Measurements from ENCODE around the gene IFT80. TPM values are rescaled to one million over a fixed set of nuclear protein-coding genes. Genes with fewer than 3 reads are reported as not detected.

Gene IFT80
- total and polyA plus RNA-seq, 10 of the 15 experiments (the other 5 are each of a cell fraction or from before 2014, with no cell fraction given) = 6.5 to 21.5 (median 14.1) TPM

DNA sequence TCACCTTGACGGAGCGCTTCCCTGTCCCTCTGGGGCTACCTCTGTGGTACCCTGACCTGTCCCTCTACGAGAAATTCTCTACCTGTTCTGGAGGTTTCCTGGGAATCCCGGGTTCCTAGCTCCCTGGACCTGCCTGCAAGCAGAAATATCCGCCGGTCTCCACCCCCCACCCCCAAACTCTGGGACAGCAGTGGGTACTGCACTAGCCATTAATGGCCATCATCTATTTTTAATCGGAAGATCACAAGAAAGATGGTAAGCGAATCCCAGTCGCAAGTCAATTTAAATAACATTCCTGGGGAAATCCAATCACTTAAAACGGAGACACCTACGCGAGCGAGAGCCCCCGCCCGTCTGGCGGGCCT is 174.2 kb downstream of the IFT80 start:
- ChIA-PET CTCF (no interaction called here), SMC1A (ENCODE audit: uncharacterized antibody, unreplicated experiment) (no interaction called here), RAD21 (ENCODE audit: unreplicated experiment) (no interaction called here), POLR2A (no interaction called here)
- Histone ChIP-seq H3K27ac (ENCODE audit: control insufficient read depth, insufficient read depth) (no peak overlapping the region), H4K20me1 (ENCODE audit: control insufficient read depth, insufficient read depth) (no peaks in the 10 kb centered on the region), H3K9me3 (replicated peaks; ENCODE audit: control insufficient read depth, insufficient read depth, low read length) (no peaks in the 10 kb centered on the region), H3K4me1 (ENCODE audit: control insufficient read depth, insufficient read depth, low read length) (peaks cover 7% of the 10 kb centered on the region; the same call in 1 of the 2 replicates), H3K27me3 (replicated peaks in 1 of 2; ENCODE audit: control insufficient read depth in 2 of 2, insufficient read depth in 2 of 2, low read length in 1 of 2) (peaks cover 7 to 27% of the 10 kb centered on the region in 2 experiments), H3K79me2 (ENCODE audit: control insufficient read depth, insufficient read depth, low read length) (no peaks in the 10 kb centered on the region), H3K36me3 (ENCODE audit: control insufficient read depth in 2 of 2, insufficient read depth in 2 of 2, low read length in 1 of 2) (no peaks in the 10 kb centered on the region), H3K4me3 (peak overlapping the region; percentile 61), H3K4me2 (ENCODE audit: control insufficient read depth, insufficient read depth) (peak overlapping the region; percentile 89; the same call in 1 of the 2 replicates), H2AFZ (ENCODE audit: control insufficient read depth, low read depth, low read length) (no peak overlapping the region), H3K9ac (ENCODE audit: control insufficient read depth, insufficient read depth, low read length) (no peak overlapping the region)
- WGBS (ENCODE audit: insufficient coverage, insufficient replicate concordance, low lambda C conversion rate, missing lambda C conversion rate) = 17% methylated on average over 16 of the region's 16 CpGs
- in situ Hi-C loops (cut with MboI) (no loop called here), intact Hi-C loops (cut with micrococcal nuclease; ENCODE audit: unreplicated experiment) (loop anchor here (10.0 kb wide), 1 partner anchor 340 kb away; no protein-coding TSS in a partner anchor)
- BruUV-seq (replicated peaks) = no TSS peak
- ATAC-seq (no peak), DNase-seq (ENCODE audit: low read depth, low spot score) (no peak), FAIRE-seq (no peak)
- TF ChIP-seq, protein P1, sequence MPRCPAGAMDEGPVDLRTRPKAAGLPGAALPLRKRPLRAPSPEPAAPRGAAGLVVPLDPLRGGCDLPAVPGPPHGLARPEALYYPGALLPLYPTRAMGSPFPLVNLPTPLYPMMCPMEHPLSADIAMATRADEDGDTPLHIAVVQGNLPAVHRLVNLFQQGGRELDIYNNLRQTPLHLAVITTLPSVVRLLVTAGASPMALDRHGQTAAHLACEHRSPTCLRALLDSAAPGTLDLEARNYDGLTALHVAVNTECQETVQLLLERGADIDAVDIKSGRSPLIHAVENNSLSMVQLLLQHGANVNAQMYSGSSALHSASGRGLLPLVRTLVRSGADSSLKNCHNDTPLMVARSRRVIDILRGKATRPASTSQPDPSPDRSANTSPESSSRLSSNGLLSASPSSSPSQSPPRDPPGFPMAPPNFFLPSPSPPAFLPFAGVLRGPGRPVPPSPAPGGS (IDR thresholded peaks at IDR 0.05; ENCODE audit: borderline replicate concordance, insufficient read depth, low read depth, low read length, poor library complexity, severe bottlenecking) = no peak
- TF ChIP-seq SUZ12 (IDR thresholded peaks at IDR 0.05; ENCODE audit: unreplicated experiment) (no peak), ZZZ3 (IDR thresholded peaks at IDR 0.05; ENCODE audit: control insufficient read depth, insufficient read length, low read depth) (no peak), RAD21 (IDR thresholded peaks at IDR 0.05; ENCODE audit: insufficient read depth, low read depth, low read length) (no peak), MYB (IDR thresholded peaks at IDR 0.05; ENCODE audit: borderline replicate concordance, low read depth, low read length) (no peak), RAD51 (IDR thresholded peaks at IDR 0.05) (no peak), TARDBP (IDR thresholded peaks at IDR 0.05; ENCODE audit: borderline replicate concordance) (no peak), SREBF1 (IDR thresholded peaks at IDR 0.05; ENCODE audit: low read length) (no peak), ASH2L (IDR thresholded peaks at IDR 0.05; ENCODE audit: borderline replicate concordance, low read depth) (no peak), KLF5 (IDR thresholded peaks at IDR 0.05; ENCODE audit: partially characterized antibody) (no peak), SP1 (IDR thresholded peaks at IDR 0.05; ENCODE audit: low read depth, low read length) (no peak), SMC3 (IDR thresholded peaks at IDR 0.05; ENCODE audit: borderline replicate concordance, low read length) (no peak), MXI1 (IDR thresholded peaks at IDR 0.05; ENCODE audit: low read depth, low read length) (no peak), PAX8 (IDR thresholded peaks at IDR 0.05) (no peak), ZNF217 (IDR thresholded peaks at IDR 0.05) (no peak)
- TF ChIP-seq, protein P2, sequence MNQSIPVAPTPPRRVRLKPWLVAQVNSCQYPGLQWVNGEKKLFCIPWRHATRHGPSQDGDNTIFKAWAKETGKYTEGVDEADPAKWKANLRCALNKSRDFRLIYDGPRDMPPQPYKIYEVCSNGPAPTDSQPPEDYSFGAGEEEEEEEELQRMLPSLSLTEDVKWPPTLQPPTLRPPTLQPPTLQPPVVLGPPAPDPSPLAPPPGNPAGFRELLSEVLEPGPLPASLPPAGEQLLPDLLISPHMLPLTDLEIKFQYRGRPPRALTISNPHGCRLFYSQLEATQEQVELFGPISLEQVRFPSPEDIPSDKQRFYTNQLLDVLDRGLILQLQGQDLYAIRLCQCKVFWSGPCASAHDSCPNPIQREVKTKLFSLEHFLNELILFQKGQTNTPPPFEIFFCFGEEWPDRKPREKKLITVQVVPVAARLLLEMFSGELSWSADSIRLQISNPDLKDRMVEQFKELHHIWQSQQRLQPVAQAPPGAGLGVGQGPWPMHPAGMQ (IDR thresholded peaks at IDR 0.05; ENCODE audit: borderline replicate concordance) = no peak
- TF ChIP-seq, protein P3, sequence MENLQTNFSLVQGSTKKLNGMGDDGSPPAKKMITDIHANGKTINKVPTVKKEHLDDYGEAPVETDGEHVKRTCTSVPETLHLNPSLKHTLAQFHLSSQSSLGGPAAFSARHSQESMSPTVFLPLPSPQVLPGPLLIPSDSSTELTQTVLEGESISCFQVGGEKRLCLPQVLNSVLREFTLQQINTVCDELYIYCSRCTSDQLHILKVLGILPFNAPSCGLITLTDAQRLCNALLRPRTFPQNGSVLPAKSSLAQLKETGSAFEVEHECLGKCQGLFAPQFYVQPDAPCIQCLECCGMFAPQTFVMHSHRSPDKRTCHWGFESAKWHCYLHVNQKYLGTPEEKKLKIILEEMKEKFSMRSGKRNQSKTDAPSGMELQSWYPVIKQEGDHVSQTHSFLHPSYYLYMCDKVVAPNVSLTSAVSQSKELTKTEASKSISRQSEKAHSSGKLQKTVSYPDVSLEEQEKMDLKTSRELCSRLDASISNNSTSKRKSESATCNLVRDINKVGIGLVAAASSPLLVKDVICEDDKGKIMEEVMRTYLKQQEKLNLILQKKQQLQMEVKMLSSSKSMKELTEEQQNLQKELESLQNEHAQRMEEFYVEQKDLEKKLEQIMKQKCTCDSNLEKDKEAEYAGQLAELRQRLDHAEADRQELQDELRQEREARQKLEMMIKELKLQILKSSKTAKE (IDR thresholded peaks at IDR 0.05; ENCODE audit: low read depth, poor library complexity, severe bottlenecking) = no peak

Data from GM12878 (cell line).